HepG2 (cell line): ENCODE data around the gene FUCA2. TPM values are rescaled to one million over a fixed set of nuclear protein-coding genes. Genes with fewer than 3 reads are reported as not detected.

Source experiments
- ATRX ChIP-seq: sonication (generic); formaldehyde crosslinking; IDR thresholded peaks from 2 replicates; pipeline ENCODE4 v1.4.0; 2020; ENCODE audit warnings: missing genetic modification reagents, borderline replicate concordance
- FOXO1 ChIP-seq: sonication (generic); formaldehyde crosslinking; IDR thresholded peaks from 2 replicates; pipeline ENCODE4 v1.4.0; 2020; ENCODE audit warnings: missing genetic modification reagents
- ISX ChIP-seq: sonication (generic); formaldehyde crosslinking; conservative IDR thresholded peaks from 2 replicates; pipeline ENCODE4 v1.5.0; 2020; ENCODE audit warnings: missing genetic modification reagents
- MIXL1 ChIP-seq: IDR thresholded peaks from 2 replicates; pipeline ENCODE4 v1.6.1; 2016
- MZF1 ChIP-seq: sonication (generic); formaldehyde crosslinking; IDR thresholded peaks from 2 replicates; pipeline ENCODE4 v1.8.1; 2023; ENCODE audit warnings: mild to moderate bottlenecking, missing genetic modification reagents, borderline replicate concordance
- PCBP1 ChIP-seq: fragments of 200-400 bp; formaldehyde crosslinking; IDR thresholded peaks from 2 replicates; pipeline ENCODE4 v1.6.1; 2017; ENCODE audit warnings: mild to moderate bottlenecking, low read depth, low read length, borderline replicate concordance
- SP2 ChIP-seq: sonication (generic); formaldehyde crosslinking; IDR thresholded peaks from 2 replicates; pipeline ENCODE4 v1.5.1; 2020; ENCODE audit warnings: mild to moderate bottlenecking, missing genetic modification reagents
- SUZ12 ChIP-seq: fragments of 150-350 bp; IDR thresholded peaks from 2 replicates; pipeline ENCODE4 v1.6.1; 2014; ENCODE audit warnings: low read depth, low read length
- TARDBP ChIP-seq: sonication (generic); formaldehyde crosslinking; IDR thresholded peaks from 2 replicates; pipeline ENCODE4 v1.8.0; 2022; ENCODE audit warnings: mild to moderate bottlenecking, missing genetic modification reagents
- ZNF331 ChIP-seq: sonication (generic); formaldehyde crosslinking; IDR thresholded peaks from 2 replicates; pipeline ENCODE4 v1.4.0; 2020; ENCODE audit warnings: missing genetic modification reagents
- ZNF34 ChIP-seq: sonication (generic); formaldehyde crosslinking; IDR thresholded peaks from 2 replicates; pipeline ENCODE4 v1.4.0; 2020; ENCODE audit warnings: mild to moderate bottlenecking, missing genetic modification reagents, borderline replicate concordance
- ZNF567 ChIP-seq: sonication (generic); formaldehyde crosslinking; IDR thresholded peaks from 2 replicates; pipeline ENCODE4 v1.8.1; 2023; ENCODE audit warnings: mild to moderate bottlenecking, missing genetic modification reagents, borderline replicate concordance
- ZNF598 ChIP-seq: sonication (generic); formaldehyde crosslinking; IDR thresholded peaks from 2 replicates; pipeline ENCODE4 v1.5.1; 2020; ENCODE audit warnings: mild to moderate bottlenecking, missing genetic modification reagents, borderline replicate concordance
- ZNF83 ChIP-seq: sonication (generic); formaldehyde crosslinking; IDR thresholded peaks from 2 replicates; pipeline ENCODE4 v1.4.0; 2020; ENCODE audit warnings: missing genetic modification reagents, mild to moderate bottlenecking, borderline replicate concordance
- polyA plus RNA-seq, 8 experiments: library from polyadenylated mRNA; depleted of rRNA in 3 of 8; stranded (reverse) in 7 of 8; unstranded in 1 of 8; fragments of >200 nt; fragmentation: Illumina TruSeq in 4 of 8; extraction: Trizol in 4 of 8; gene quantifications; 2 replicates each; pipeline versions ENCODE4 v1.2.1 to v1.2.3, GENCODE V29; 2011 to 2016; ENCODE audit warnings: low read depth in 4 of 8, missing spikeins in 1 of 8, mixed read lengths in 1 of 8; ENCODE audit not compliant: insufficient read depth in 1 of 8
- total RNA-seq, 5 experiments: library from RNA; depleted of rRNA; stranded (reverse); fragments of >200 nt; fragmentation: Illumina TruSeq; extraction: Trizol; gene quantifications; 2 replicates each; pipeline ENCODE4 v1.2.3, GENCODE V29; 2016; ENCODE audit warnings: low read depth in 1 of 5
- TF ChIP-seq, protein P1 (sequence below): sonication (generic); formaldehyde crosslinking; IDR thresholded peaks from 2 replicates; pipeline ENCODE4 v1.5.0; 2020; ENCODE audit warnings: mild to moderate bottlenecking, missing genetic modification reagents, borderline replicate concordance
- TF ChIP-seq, protein P2 (sequence below): sonication (generic); formaldehyde crosslinking; IDR thresholded peaks from 2 replicates; pipeline ENCODE4 v1.4.0; 2020; ENCODE audit warnings: missing genetic modification reagents, borderline replicate concordance
- TF ChIP-seq, protein P3 (sequence below): sonication (generic); formaldehyde crosslinking; conservative IDR thresholded peaks from 2 replicates; pipeline ENCODE4 v1.4.0; 2020; ENCODE audit warnings: missing genetic modification reagents
- TF ChIP-seq, protein P4 (sequence below): sonication (generic); formaldehyde crosslinking; IDR thresholded peaks from 2 replicates; pipeline ENCODE4 v1.4.0; 2020; ENCODE audit warnings: missing genetic modification reagents, mild to moderate bottlenecking, borderline replicate concordance
- TF ChIP-seq, protein P5 (sequence below): sonication (generic); formaldehyde crosslinking; conservative IDR thresholded peaks from 2 replicates; pipeline ENCODE4 v1.8.0; 2022; ENCODE audit warnings: missing genetic modification reagents

Gene FUCA2
- total and polyA plus RNA-seq, 2 of the 13 experiments (the other 11 are each of a cell fraction or from before 2014, with no cell fraction given), result 87.4 to 144 TPM

DNA sequence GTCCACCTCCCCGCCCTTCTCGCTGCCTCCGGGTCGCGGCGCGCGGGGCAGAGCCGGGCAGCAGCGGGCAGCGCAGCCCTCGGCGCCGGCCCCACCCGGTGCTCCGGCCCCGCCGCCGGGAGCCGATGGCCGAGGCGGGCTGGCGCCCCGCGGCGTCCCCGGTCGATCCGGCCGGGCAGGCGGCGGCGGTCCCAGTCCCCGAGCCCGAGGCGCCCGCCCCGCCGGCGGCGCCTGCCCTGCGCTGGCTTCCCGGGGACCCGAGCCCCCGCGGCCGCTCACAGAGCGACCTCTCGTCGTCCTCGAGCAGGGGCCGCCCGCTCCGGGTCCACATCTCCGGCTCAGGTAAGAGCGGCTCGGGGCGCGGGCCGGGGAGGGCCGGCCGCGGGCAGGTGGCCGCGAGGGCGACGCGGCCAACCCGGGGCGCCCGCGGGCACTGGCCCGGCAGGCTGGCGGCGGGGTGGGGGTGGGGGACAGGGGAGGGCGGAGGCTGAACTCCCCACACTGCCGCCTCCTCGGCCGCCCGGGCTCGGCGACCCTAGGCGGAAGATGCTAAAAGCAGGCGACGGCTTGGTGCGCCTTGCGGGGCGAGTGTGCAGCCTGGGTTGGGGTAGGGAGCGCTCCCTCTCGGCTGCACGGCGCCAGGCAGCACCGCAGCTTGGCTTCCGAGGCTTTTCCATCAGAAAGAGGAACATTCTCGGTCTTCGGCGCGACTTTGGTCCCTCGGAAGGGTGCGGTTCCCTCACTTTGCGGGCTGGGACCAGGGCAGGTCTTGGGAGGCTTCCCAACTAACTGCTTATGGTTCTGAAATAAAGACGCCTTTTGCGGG is 25.6 kb upstream of the FUCA2 start (continued):
- TF ChIP-seq ZNF598 (CRISPR knock-in tag), result no peak
- no peak for TF ChIP-seq ISX (CRISPR knock-in tag)
- TF ChIP-seq, protein P1, sequence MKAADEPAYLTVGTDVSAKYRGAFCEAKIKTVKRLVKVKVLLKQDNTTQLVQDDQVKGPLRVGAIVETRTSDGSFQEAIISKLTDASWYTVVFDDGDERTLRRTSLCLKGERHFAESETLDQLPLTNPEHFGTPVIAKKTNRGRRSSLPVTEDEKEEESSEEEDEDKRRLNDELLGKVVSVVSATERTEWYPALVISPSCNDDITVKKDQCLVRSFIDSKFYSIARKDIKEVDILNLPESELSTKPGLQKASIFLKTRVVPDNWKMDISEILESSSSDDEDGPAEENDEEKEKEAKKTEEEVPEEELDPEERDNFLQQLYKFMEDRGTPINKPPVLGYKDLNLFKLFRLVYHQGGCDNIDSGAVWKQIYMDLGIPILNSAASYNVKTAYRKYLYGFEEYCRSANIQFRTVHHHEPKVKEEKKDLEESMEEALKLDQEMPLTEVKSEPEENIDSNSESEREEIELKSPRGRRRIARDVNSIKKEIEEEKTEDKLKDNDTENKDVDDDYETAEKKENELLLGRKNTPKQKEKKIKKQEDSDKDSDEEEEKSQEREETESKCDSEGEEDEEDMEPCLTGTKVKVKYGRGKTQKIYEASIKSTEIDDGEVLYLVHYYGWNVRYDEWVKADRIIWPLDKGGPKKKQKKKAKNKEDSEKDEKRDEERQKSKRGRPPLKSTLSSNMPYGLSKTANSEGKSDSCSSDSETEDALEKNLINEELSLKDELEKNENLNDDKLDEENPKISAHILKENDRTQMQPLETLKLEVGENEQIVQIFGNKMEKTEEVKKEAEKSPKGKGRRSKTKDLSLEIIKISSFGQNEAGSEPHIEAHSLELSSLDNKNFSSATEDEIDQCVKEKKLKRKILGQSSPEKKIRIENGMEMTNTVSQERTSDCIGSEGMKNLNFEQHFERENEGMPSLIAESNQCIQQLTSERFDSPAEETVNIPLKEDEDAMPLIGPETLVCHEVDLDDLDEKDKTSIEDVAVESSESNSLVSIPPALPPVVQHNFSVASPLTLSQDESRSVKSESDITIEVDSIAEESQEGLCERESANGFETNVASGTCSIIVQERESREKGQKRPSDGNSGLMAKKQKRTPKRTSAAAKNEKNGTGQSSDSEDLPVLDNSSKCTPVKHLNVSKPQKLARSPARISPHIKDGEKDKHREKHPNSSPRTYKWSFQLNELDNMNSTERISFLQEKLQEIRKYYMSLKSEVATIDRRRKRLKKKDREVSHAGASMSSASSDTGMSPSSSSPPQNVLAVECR (CRISPR knock-in tag), result no peak
- no peak for TF ChIP-seq MIXL1 (CRISPR knock-in tag)
- TF ChIP-seq ZNF83 (CRISPR knock-in tag), result no peak
- TF ChIP-seq, protein P2, sequence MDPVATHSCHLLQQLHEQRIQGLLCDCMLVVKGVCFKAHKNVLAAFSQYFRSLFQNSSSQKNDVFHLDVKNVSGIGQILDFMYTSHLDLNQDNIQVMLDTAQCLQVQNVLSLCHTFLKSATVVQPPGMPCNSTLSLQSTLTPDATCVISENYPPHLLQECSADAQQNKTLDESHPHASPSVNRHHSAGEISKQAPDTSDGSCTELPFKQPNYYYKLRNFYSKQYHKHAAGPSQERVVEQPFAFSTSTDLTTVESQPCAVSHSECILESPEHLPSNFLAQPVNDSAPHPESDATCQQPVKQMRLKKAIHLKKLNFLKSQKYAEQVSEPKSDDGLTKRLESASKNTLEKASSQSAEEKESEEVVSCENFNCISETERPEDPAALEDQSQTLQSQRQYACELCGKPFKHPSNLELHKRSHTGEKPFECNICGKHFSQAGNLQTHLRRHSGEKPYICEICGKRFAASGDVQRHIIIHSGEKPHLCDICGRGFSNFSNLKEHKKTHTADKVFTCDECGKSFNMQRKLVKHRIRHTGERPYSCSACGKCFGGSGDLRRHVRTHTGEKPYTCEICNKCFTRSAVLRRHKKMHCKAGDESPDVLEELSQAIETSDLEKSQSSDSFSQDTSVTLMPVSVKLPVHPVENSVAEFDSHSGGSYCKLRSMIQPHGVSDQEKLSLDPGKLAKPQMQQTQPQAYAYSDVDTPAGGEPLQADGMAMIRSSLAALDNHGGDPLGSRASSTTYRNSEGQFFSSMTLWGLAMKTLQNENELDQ, result no peak
- no peak for TF ChIP-seq ZNF567
- TF ChIP-seq MZF1, result no peak
- TF ChIP-seq ZNF331 (CRISPR knock-in tag), result peak; percentile 46; the same call in 1 of the 2 replicates
- no peak for TF ChIP-seq ATRX (CRISPR knock-in tag)
- TF ChIP-seq PCBP1, result peak; percentile 87; the same call in 1 of the 2 replicates
- TF ChIP-seq ZNF34 (CRISPR knock-in tag), result no peak
- TF ChIP-seq TARDBP (CRISPR knock-in tag), result no peak
- no peak for TF ChIP-seq SUZ12
- TF ChIP-seq, protein P3, sequence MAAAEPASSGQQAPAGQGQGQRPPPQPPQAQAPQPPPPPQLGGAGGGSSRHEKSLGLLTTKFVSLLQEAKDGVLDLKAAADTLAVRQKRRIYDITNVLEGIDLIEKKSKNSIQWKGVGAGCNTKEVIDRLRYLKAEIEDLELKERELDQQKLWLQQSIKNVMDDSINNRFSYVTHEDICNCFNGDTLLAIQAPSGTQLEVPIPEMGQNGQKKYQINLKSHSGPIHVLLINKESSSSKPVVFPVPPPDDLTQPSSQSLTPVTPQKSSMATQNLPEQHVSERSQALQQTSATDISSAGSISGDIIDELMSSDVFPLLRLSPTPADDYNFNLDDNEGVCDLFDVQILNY (CRISPR knock-in tag), result no peak
- no peak for TF ChIP-seq FOXO1 (CRISPR knock-in tag)
- TF ChIP-seq, protein P4, sequence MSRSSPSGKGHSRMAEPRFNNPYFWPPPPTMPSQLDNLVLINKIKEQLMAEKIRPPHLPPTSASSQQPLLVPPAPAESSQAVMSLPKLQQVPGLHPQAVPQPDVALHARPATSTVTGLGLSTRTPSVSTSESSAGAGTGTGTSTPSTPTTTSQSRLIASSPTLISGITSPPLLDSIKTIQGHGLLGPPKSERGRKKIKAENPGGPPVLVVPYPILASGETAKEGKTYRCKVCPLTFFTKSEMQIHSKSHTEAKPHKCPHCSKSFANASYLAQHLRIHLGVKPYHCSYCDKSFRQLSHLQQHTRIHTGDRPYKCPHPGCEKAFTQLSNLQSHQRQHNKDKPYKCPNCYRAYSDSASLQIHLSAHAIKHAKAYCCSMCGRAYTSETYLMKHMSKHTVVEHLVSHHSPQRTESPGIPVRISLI (CRISPR knock-in tag), result no peak
- TF ChIP-seq SP2 (CRISPR knock-in tag), result no peak
- TF ChIP-seq, protein P5, sequence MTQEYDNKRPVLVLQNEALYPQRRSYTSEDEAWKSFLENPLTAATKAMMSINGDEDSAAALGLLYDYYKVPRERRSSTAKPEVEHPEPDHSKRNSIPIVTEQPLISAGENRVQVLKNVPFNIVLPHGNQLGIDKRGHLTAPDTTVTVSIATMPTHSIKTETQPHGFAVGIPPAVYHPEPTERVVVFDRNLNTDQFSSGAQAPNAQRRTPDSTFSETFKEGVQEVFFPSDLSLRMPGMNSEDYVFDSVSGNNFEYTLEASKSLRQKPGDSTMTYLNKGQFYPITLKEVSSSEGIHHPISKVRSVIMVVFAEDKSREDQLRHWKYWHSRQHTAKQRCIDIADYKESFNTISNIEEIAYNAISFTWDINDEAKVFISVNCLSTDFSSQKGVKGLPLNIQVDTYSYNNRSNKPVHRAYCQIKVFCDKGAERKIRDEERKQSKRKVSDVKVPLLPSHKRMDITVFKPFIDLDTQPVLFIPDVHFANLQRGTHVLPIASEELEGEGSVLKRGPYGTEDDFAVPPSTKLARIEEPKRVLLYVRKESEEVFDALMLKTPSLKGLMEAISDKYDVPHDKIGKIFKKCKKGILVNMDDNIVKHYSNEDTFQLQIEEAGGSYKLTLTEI (CRISPR knock-in tag), result no peak
